Central memory CD8-positive, alpha-beta T cell (primary cell): Measurements from ENCODE around the gene NOS1AP.
"Not testable (repeated sequence)": the region's sequence is repeated elsewhere in the genome, so short reads cannot be mapped to it uniquely, and the experiment has no call there.

Source experiments
- ATAC-seq: fragments of 150-1000 bp; cut with Tn5 transposase; replicated peaks from 2 replicates; pipeline ENCODE4 v1.10.0; 2022; ENCODE audit warnings: mild to moderate bottlenecking, moderate FRiP score, moderate number of reproducible peaks; ENCODE audit not compliant: poor library complexity, severe bottlenecking; ENCODE audit errors: extremely low read depth
- DNase-seq, 2 donors: peaks; one replicate each; pipeline ENCODE4 v3.0.0; 2021; ENCODE audit warnings: low spot score in 2 of 2
- H3K27ac Mint-ChIP-seq: one replicate; pipeline ENCODE4 v1.8.0; 2022; ENCODE audit warnings: low read depth, mild to moderate bottlenecking, moderate library complexity, mixed read lengths
- H3K27me3 Mint-ChIP-seq: one replicate; pipeline ENCODE4 v1.8.0; 2022; ENCODE audit warnings: mixed read lengths
- H3K36me3 Mint-ChIP-seq: one replicate; pipeline ENCODE4 v1.8.0; 2022; ENCODE audit warnings: mild to moderate bottlenecking, moderate library complexity, mixed read lengths; ENCODE audit not compliant: insufficient read depth
- H3K4me1 Mint-ChIP-seq: one replicate; pipeline ENCODE4 v1.8.0; 2022; ENCODE audit warnings: mixed read lengths
- H3K4me3 Mint-ChIP-seq: one replicate; pipeline ENCODE4 v1.8.0; 2022; ENCODE audit warnings: mild to moderate bottlenecking, moderate library complexity, mixed read lengths
- H3K9me3 Mint-ChIP-seq: one replicate; pipeline ENCODE4 v1.8.0; 2022; ENCODE audit warnings: mixed read lengths

The NOS1AP gene

GRCh38 chr1:162035241-162035640, 34.2 kb upstream of the NOS1AP start:
- H3K9me3 Mint-ChIP-seq = no peaks in the 10 kb centered on the region
- peaks cover 77% of the 10 kb centered on the region for H3K27me3 Mint-ChIP-seq
- no peak overlapping the region for H3K4me3 Mint-ChIP-seq
- ATAC-seq (no peak), DNase-seq (no peak)
- no peaks in the 10 kb centered on the region for H3K4me1 Mint-ChIP-seq
- no peak overlapping the region for H3K27ac Mint-ChIP-seq
- H3K36me3 Mint-ChIP-seq = no peaks in the 10 kb centered on the region

GRCh38 chr1:162036163-162036562, 33.3 kb upstream of the NOS1AP start:
- DNase-seq (no peak), ATAC-seq (no peak)
- Mint-ChIP-seq H3K27me3 (peaks cover 77% of the 10 kb centered on the region), H3K4me1 (no peaks in the 10 kb centered on the region), H3K4me3 (no peak overlapping the region), H3K27ac (no peak overlapping the region), H3K9me3 (no peaks in the 10 kb centered on the region), H3K36me3 (no peaks in the 10 kb centered on the region)

- DNase-seq (no peak), ATAC-seq (no peak)
- no peaks in the 10 kb centered on the region for H3K36me3 Mint-ChIP-seq
- no peak overlapping the region for H3K27ac Mint-ChIP-seq
- H3K9me3 Mint-ChIP-seq = no peaks in the 10 kb centered on the region
- peaks cover 77% of the 10 kb centered on the region for H3K27me3 Mint-ChIP-seq
- no peaks in the 10 kb centered on the region for H3K4me1 Mint-ChIP-seq
- H3K4me3 Mint-ChIP-seq = no peak overlapping the region
Observed at GRCh38 chr1:162038624-162039023, 30.9 kb upstream of the NOS1AP start.

- H3K9me3 Mint-ChIP-seq = no peaks in the 10 kb centered on the region
Observed at GRCh38 chr1:162040001-162040400, 29.5 kb upstream of the NOS1AP start.

GRCh38 chr1:162040657-162041056, 28.8 kb upstream of the NOS1AP start:
- DNase-seq (no peak), ATAC-seq (no peak)
- no peaks in the 10 kb centered on the region for H3K9me3 Mint-ChIP-seq
- no peaks in the 10 kb centered on the region for H3K36me3 Mint-ChIP-seq
- H3K4me1 Mint-ChIP-seq = no peaks in the 10 kb centered on the region
- no peak overlapping the region for H3K27ac Mint-ChIP-seq
- H3K27me3 Mint-ChIP-seq = peaks cover 75% of the 10 kb centered on the region
- H3K4me3 Mint-ChIP-seq = no peak overlapping the region

More at GRCh38 chr1:162040001-162040400, 29.5 kb upstream of the NOS1AP start:
- H3K4me1 Mint-ChIP-seq = no peaks in the 10 kb centered on the region
- no peak for ATAC-seq
- H3K27me3 Mint-ChIP-seq = peaks cover 75% of the 10 kb centered on the region
- H3K36me3 Mint-ChIP-seq = no peaks in the 10 kb centered on the region
- H3K27ac Mint-ChIP-seq = no peak overlapping the region
- no peak overlapping the region for H3K4me3 Mint-ChIP-seq
- no peak for DNase-seq

GRCh38 chr1:162042361-162042760, 27.1 kb upstream of the NOS1AP start:
- Mint-ChIP-seq H3K36me3 (no peaks in the 10 kb centered on the region), H3K4me1 (no peaks in the 10 kb centered on the region), H3K27ac (no peak overlapping the region), H3K4me3 (no peak overlapping the region), H3K27me3 (peaks cover 67% of the 10 kb centered on the region), H3K9me3 (no peaks in the 10 kb centered on the region)
- DNase-seq (no peak), ATAC-seq (no peak)

GRCh38 chr1:162046921-162047320, 22.6 kb upstream of the NOS1AP start:
- Mint-ChIP-seq H3K4me1 (no peaks in the 10 kb centered on the region), H3K4me3 (no peak overlapping the region), H3K27me3 (peaks cover 31% of the 10 kb centered on the region), H3K36me3 (no peaks in the 10 kb centered on the region), H3K9me3 (no peaks in the 10 kb centered on the region), H3K27ac (no peak overlapping the region)
- DNase-seq (no peak), ATAC-seq (no peak)

- not testable (repeated sequence) for ATAC-seq, H3K4me1 Mint-ChIP-seq, H3K36me3 Mint-ChIP-seq, H3K4me3 Mint-ChIP-seq, DNase-seq, H3K27ac Mint-ChIP-seq, H3K9me3 Mint-ChIP-seq
- peaks cover 21% of the 10 kb centered on the region for H3K27me3 Mint-ChIP-seq
Observed at GRCh38 chr1:162053949-162054348, 15.5 kb upstream of the NOS1AP start.

GRCh38 chr1:162055062-162055461, 14.4 kb upstream of the NOS1AP start:
- ATAC-seq = no peak
- Mint-ChIP-seq H3K27me3 (peaks cover 21% of the 10 kb centered on the region), H3K9me3 (no peaks in the 10 kb centered on the region), H3K36me3 (peaks cover 2% of the 10 kb centered on the region), H3K4me3 (no peak overlapping the region), H3K27ac (no peak overlapping the region), H3K4me1 (no peaks in the 10 kb centered on the region)
- DNase-seq = no peak

- Mint-ChIP-seq H3K36me3 (peaks cover 2% of the 10 kb centered on the region), H3K27me3 (peaks cover 21% of the 10 kb centered on the region), H3K9me3 (no peaks in the 10 kb centered on the region), H3K27ac (no peak overlapping the region), H3K4me1 (no peaks in the 10 kb centered on the region), H3K4me3 (no peak overlapping the region)
- peak; percentile 36 for ATAC-seq
- peak in 1 of 2 donors; percentile 13 for DNase-seq
Observed at GRCh38 chr1:162056043-162056442, 13.4 kb upstream of the NOS1AP start.

GRCh38 chr1:162056579-162056978, 12.9 kb upstream of the NOS1AP start:
- no peaks in the 10 kb centered on the region for H3K4me1 Mint-ChIP-seq
- no peaks in the 10 kb centered on the region for H3K9me3 Mint-ChIP-seq
- DNase-seq (no peak), ATAC-seq (no peak)
- H3K27me3 Mint-ChIP-seq = peaks cover 19% of the 10 kb centered on the region
- peaks cover 2% of the 10 kb centered on the region for H3K36me3 Mint-ChIP-seq
- no peak overlapping the region for H3K4me3 Mint-ChIP-seq
- no peak overlapping the region for H3K27ac Mint-ChIP-seq

GRCh38 chr1:162059721-162060120, 9.8 kb upstream of the NOS1AP start:
- DNase-seq (no peak), ATAC-seq (no peak)
- no peaks in the 10 kb centered on the region for H3K4me1 Mint-ChIP-seq
- peaks cover 4% of the 10 kb centered on the region for H3K36me3 Mint-ChIP-seq
- no peak overlapping the region for H3K4me3 Mint-ChIP-seq
- H3K27me3 Mint-ChIP-seq = peaks cover 34% of the 10 kb centered on the region
- H3K27ac Mint-ChIP-seq = no peak overlapping the region
- H3K9me3 Mint-ChIP-seq = no peaks in the 10 kb centered on the region

GRCh38 chr1:162060314-162060713, 9.2 kb upstream of the NOS1AP start:
- no peak overlapping the region for H3K27ac Mint-ChIP-seq
- H3K9me3 Mint-ChIP-seq = no peaks in the 10 kb centered on the region
- ATAC-seq (no peak), DNase-seq (no peak)
- H3K27me3 Mint-ChIP-seq = peaks cover 40% of the 10 kb centered on the region
- no peak overlapping the region for H3K4me3 Mint-ChIP-seq
- no peaks in the 10 kb centered on the region for H3K4me1 Mint-ChIP-seq
- H3K36me3 Mint-ChIP-seq = peaks cover 4% of the 10 kb centered on the region

- Mint-ChIP-seq H3K4me1 (no peaks in the 10 kb centered on the region), H3K4me3 (no peak overlapping the region), H3K9me3 (no peaks in the 10 kb centered on the region), H3K27ac (no peak overlapping the region), H3K36me3 (peaks cover 4% of the 10 kb centered on the region), H3K27me3 (peaks cover 51% of the 10 kb centered on the region)
- no peak for DNase-seq
- ATAC-seq = no peak
Observed at GRCh38 chr1:162062542-162063015, 6.9 kb upstream of the NOS1AP start.
